WTC11 (cell line): ENCODE results near the gene AANAT.

Experiments used
- CTCF ChIP-seq: fragments of 200-600 bp; IDR thresholded peaks from 2 replicates; pipeline ENCODE4 v1.8.0; 2022; ENCODE audit warnings: antibody characterized with exemption
- MAX ChIP-seq: sonication (generic); formaldehyde crosslinking; IDR thresholded peaks from 2 replicates; pipeline ENCODE4 v1.8.0; 2022; ENCODE audit warnings: mild to moderate bottlenecking, missing genetic modification reagents
- SMAD3 ChIP-seq: sonication (generic); formaldehyde crosslinking; IDR thresholded peaks from 2 replicates; pipeline ENCODE4 v1.8.0; 2022; ENCODE audit warnings: missing genetic modification reagents, mild to moderate bottlenecking, borderline replicate concordance
- ZNF317 ChIP-seq: sonication (generic); formaldehyde crosslinking; IDR thresholded peaks from 2 replicates; pipeline ENCODE4 v1.8.1; 2023; ENCODE audit warnings: low read depth, mild to moderate bottlenecking, moderate library complexity, missing genetic modification reagents, borderline replicate concordance
- ZSCAN18 ChIP-seq: fragments of 250-450 bp; sonication (Bioruptor Pico); IDR thresholded peaks from 2 replicates; pipeline ENCODE4 v2.1.2; 2022; ENCODE audit warnings: mild to moderate bottlenecking, moderate library complexity
- TF ChIP-seq, protein P1 (sequence below): fragments of 250-450 bp; sonication (Bioruptor Pico); IDR thresholded peaks from 2 replicates; pipeline ENCODE4 v1.9.0; 2021; ENCODE audit warnings: mild to moderate bottlenecking, borderline replicate concordance

DNA sequence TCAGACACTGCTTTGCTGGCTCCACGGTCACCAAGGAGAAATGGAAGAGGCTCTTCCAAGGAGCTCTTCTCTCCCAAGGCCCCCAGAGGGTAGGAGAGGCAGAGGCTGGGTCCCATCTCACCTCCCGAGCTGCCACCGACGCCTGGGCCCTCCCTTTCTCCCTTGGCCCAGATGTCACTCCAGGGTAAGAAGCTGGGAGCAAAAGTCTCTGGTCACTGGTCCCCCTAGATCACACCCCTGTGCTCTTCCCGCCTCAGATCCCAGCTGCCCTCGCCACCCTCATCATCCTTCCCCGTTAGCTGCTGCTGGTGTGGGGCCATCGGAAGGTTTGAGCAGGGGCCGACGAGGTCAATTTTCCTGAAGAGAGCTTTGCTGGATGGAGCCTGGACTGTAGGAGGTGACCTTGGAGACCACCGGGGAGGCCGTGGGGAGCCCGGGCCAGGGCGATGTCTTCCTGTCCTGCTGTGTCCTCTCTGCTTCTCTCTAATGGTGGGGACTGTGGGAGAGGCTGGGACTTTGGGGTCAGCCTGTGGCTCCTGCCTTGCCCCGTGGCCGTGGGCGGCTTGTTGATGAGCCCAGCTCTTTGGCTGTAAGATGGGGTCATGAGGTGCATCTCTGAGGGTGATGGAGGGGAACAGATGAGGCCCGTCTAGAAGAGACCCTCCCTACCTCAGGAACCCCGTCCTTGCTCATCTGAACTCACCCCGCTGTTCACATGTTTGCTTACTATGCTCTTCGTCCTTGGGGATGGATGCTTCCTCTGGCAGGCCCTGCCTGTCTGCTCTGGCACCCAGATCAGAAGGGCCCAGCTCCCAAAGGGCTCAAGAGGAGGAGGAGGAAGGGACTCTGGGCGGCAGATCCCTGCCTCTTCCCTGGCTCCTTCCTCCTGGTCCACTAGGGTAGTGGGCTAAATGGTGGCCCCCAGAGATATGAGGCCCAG, 45.2 kb downstream of the AANAT start:
- TF ChIP-seq SMAD3 (CRISPR knock-in tag), result no peak
- TF ChIP-seq ZSCAN18 (CRISPR knock-in tag), result no peak
- TF ChIP-seq, protein P1, sequence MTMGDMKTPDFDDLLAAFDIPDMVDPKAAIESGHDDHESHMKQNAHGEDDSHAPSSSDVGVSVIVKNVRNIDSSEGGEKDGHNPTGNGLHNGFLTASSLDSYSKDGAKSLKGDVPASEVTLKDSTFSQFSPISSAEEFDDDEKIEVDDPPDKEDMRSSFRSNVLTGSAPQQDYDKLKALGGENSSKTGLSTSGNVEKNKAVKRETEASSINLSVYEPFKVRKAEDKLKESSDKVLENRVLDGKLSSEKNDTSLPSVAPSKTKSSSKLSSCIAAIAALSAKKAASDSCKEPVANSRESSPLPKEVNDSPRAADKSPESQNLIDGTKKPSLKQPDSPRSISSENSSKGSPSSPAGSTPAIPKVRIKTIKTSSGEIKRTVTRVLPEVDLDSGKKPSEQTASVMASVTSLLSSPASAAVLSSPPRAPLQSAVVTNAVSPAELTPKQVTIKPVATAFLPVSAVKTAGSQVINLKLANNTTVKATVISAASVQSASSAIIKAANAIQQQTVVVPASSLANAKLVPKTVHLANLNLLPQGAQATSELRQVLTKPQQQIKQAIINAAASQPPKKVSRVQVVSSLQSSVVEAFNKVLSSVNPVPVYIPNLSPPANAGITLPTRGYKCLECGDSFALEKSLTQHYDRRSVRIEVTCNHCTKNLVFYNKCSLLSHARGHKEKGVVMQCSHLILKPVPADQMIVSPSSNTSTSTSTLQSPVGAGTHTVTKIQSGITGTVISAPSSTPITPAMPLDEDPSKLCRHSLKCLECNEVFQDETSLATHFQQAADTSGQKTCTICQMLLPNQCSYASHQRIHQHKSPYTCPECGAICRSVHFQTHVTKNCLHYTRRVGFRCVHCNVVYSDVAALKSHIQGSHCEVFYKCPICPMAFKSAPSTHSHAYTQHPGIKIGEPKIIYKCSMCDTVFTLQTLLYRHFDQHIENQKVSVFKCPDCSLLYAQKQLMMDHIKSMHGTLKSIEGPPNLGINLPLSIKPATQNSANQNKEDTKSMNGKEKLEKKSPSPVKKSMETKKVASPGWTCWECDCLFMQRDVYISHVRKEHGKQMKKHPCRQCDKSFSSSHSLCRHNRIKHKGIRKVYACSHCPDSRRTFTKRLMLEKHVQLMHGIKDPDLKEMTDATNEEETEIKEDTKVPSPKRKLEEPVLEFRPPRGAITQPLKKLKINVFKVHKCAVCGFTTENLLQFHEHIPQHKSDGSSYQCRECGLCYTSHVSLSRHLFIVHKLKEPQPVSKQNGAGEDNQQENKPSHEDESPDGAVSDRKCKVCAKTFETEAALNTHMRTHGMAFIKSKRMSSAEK, result no peak
- TF ChIP-seq CTCF, result no peak
- no peak for TF ChIP-seq ZNF317 (CRISPR knock-in tag)
- no peak for TF ChIP-seq MAX (CRISPR knock-in tag)
